Activated effector memory CD4-positive, alpha-beta T cell treated with Interleukin-2 at 50 U/mL for 16 hours (primary cell): ENCODE measurements around the gene SYNDIG1.

Experiments
- DNase-seq: peaks from one replicate; pipeline ENCODE4 v3.0.0-alpha.2; 2020

SYNDIG1 gene

DNA sequence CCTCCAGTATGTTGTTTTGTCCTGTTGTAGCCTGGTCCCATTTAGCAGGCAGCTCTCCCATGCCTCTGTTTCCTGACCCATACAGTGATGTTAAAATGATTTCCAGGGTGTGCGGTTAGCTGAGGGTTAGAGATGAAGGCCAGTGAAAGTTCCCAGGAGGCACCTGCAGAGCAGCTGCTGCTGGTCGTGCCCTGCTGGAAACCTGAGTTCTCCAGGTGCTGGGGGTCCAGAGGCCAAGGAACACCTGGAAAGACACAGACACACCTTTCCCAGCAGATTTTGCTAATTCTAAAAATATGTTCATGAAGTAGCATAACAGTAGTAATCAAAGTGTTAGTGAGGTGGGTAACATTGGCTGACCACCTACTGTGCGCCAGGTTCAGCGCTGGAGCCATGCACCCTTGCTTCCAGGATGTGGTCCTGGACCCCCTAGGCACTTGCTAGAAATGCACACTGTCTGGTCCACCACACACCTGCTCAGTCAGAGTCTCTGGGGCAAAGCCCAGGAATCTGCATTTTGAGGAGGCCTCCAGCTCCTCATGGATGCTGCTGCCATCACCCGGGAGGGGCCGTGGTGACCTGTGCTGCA lies 118.7 kb downstream of the SYNDIG1 start:
- no peak for DNase-seq

DNA sequence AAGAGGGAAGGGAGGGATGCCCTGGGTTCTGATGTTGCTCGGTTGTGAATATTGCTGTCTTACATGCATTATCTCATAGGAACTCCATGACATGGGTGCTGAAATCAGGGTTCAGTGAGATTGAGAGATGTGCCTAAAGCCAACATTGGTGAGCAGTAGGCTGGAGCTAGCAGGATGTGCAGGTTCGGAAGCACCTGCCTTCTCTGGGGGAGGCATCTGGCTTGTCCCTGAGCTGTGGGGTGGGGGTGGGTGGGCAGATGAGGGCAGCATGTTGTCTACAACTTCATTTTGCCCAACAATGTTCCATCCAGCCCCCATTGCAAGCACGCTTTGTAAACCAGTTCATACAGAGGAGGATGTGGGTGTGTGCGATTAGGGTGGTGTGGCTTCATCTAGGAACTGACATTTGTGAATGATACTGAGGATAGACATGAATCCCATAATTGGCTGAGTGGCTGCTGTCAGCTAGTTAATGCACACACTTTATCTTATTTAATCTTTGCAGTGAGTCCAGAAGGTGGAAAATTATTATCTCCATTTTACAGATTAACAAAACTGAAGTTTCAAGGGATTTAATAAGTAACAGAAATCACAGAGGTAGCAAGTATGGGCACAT lies 119.4 kb downstream of the SYNDIG1 start:
- no peak for DNase-seq

DNA sequence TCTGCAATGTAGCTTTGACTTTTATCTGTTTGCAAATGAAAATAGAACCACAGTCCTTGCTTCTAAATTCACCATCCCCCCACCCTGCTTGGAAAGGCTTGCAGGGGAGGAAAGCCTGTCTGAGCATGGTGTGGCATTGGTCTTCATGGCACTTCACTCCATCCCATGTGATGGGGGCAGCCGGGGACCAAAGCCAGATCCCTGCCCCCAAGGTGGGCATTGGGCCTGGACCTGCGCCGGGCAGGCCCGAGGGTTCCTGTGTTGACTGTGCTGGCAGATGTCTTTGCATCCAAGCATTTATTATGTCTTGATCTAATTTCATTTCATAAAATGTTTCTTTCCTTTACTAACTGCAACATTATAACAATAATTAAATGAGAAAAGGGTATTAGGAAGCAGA lies 120.0 kb downstream of the SYNDIG1 start:
- no peak for DNase-seq

- no peak for DNase-seq
Measured at GRCh38 chr20:24589815-24590177, 120.4 kb downstream of the SYNDIG1 start.

- DNase-seq = no peak
Measured at GRCh38 chr20:24590178-24590982, 121.0 kb downstream of the SYNDIG1 start.

DNA sequence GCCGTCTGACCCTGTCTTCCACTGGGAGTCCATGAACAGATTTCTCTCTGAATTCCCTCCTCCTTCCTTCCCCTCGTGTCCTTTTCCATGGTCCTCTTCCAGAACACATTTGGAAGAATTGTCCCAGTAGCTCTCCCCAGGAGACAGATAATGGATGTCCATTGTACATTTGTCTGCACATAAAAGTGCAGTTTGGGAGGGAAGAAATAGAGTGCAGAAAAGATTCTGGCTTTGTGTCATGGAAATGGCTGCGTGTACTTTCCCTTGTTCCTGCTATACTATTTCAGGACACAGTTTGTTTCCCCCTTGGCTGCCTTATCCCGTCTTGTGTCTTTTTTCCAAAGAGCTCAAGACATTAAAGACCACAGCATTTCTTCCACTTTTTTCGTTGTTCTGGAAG lies 127.6 kb downstream of the SYNDIG1 start:
- no peak for DNase-seq

GRCh38 chr20:24598346-24598745 lies 128.9 kb downstream of the SYNDIG1 start:
- DNase-seq = no peak

- no peak for DNase-seq
Measured at GRCh38 chr20:24598996-24599395, 129.6 kb downstream of the SYNDIG1 start.

- no peak for DNase-seq
Measured at GRCh38 chr20:24600012-24600411, 130.6 kb downstream of the SYNDIG1 start.

DNA sequence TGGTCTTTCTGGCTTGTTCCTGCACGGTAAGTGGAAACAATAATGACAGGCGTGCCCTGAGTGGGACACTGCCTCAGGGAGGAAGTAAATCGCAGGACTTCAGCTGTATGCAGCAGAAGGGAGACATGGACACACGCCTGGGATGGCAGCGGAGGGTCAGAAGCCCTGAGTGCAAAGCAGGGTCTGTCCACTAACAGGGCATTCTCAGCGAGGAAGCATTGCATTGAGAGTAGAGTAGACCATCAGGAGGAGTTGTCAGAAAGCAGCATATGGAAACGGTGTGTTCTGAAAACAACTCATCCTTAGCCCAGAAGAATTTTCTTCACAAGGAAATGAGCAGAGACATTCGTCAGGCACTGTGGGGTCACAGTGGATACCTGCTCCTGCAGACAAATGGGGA lies 134.0 kb downstream of the SYNDIG1 start:
- DNase-seq = no peak

DNA sequence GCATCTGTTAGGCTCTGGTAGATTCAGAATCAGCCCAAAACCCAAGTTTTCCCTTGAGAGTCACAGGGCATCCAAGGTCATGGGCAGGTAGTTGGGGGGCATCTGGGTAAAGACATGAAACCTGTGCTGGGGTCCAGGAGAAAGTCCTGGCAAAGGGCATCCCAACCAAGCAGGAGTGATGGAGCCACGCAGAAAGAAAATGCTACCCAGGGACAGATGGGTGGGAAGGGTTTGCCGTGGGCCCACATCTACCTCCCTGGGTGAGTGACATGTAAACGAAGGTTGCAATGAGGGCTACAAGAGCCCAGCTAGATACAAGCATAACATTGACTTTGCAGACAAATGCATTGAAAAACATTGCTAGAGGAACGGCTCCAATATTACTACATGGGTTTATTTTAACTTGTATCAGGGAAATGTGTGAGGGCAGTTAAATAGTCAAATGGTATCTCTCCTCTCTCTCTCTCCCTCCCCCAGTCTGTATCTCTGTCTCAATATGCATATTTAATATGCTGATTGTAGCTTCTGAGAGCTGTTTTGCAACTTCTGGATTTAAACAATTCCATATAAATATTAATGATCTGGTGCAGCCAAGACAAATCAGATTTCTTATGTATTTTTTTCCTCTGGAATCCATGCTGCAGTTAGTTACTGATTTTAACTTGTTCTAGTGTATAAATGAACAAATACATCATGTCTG lies 135.7 kb downstream of the SYNDIG1 start:
- no peak for DNase-seq

GRCh38 chr20:24605937-24606455 lies 136.6 kb downstream of the SYNDIG1 start:
- DNase-seq = no peak

DNA sequence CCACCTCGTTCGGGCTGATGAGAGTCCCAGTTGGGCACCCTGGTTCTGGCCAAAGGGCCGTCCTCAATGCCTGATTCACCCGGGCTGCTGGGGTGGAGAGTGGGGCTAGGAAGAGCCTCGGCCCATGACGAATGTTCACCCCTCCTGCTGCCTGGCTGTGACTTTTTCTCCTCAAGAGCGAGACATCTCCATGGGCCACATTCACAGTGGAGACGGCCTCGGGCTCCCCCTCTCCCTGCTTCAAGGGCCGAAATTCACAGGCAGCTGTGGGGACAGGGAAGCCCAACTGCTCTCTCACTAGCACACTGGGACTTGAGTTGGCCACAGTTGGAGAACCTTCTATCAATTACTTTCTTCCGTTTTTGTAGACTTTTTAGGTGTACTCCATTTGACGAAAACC lies 138.0 kb downstream of the SYNDIG1 start:
- DNase-seq = no peak

DNA sequence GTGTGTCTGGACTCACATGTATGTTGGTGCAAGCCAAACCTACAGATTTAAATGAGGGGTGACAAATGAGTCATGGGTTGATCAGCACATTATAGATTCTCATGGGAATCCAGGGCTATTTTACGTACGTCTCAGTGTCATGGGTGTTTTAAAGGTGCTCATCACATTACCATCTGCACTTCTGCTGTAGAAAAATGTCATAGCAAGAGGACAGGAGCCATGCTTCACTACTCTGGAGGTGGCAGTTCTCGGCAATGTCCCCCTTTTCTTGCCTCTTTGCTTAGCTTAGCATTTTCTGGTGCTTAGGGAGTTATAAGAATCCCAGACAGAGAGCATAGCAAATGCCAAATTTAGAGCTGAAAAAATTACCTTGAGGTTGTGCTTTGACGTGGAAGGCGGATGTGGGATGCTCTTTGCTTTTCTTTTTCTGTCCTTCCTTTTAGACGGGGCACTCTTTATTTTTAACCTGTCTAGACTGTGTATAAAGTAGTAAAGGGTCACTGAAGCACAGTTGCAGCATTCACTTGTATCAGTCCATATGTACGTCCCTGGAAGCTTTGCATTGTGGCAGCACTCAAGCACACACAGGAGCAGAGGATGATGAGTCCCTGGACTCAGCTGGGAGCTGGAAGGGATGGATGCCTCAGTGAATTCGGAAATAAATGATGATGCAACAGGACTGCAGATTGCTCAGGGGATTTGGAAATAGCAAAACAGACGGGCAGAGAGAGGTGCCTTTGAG lies 139.7 kb downstream of the SYNDIG1 start:
- no peak for DNase-seq

DNA sequence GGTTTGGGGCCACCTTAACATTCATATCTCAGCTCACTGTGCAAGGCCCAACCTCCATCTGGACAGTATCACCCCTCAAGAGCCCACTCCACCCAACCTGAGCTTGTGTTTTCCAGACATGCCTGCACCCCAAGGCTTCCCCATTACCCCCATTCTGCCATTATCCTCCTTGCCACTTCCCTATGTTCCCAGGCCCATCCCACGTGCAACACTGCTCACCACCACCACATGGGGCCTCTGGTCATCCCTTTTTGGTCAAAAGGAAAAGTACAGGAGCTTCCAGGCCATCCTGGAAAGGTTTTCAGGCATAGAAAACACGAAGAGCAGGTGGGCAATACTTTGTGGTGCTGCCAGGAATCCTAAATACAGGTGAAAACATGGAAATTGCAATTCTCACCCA lies 140.3 kb downstream of the SYNDIG1 start:
- DNase-seq = no peak

DNA sequence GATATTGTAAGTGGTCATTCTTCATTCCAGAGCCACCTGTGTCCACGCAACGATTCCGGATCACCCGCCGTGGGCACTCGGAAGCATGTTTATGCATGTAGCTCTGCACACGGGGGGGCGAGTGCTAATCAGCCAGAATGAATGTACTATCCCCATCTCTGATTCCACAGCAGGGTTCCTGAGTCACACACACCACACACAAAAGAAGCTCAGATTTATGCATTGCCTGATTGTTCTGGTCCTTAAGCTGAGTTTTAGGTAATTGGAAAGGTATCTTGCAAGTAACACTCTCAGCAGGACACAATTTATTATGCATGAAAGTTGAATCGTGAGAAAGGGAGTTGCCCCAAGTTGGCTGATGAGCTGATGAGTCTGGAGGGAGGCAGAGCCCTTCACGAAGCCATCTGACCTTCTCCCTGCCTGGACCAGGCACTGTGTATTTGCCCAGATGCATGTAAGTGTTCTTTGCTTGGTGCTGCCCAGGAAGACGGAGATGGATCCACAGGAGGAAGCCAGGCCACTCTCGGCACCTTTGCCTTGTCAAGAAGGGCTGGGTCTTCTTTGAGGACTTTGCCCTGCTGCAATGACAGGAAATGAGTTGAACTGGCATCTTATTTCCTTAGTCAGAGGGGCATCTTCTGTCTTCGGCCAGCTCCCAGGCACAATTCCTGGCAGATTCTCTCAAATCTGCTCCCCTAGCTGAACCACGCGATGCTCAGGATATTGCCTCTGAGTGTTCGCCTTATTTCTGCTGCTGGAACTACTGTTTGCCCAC lies 141.1 kb downstream of the SYNDIG1 start:
- no peak for DNase-seq

GRCh38 chr20:24611360-24612140 lies 142.1 kb downstream of the SYNDIG1 start:
- DNase-seq = no peak

DNA sequence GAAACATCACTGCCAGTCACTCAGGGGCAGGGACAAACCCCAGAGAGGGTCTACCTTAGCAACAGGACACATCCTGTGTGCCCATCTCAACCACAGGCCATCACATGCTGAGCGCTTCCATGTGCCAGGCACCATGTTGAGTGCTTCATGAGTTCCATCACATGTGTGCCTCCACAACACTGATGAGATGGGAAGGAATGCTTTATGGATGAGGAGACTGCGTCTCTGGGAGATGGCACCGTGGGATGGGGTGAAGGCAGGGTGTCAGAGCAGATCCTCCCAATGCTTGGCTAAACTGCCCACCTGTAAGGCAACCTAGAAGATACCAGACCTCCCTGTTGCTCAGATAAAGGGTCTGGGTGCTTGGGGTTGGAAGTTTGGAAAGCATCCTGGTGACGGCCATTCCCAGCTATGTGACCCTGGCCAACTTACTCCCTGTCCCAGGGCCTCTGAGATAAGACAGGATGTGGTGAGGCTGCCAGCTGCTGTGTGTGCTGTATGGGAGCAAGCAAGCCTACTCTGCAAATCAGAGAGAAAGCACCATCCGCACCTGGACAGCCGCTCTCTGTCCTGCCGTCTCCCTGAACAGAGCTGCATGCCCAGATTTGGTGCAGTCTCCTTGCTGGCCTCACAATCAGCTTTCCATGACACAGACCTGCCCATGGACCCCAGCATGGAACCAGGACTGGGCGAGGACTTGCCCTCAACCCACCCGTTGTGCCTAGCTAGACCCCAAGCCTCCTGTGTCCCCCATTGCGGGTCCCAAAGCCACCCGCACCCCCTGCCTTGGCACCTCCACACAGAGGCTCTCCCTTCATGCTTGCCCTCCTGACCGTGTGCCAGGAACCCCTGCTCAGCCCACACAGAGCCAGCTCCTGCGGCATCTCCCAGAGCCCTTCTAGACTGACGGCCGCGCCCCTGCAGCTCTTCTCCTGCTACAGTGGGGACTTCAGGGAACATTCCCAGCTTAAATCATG lies 143.7 kb downstream of the SYNDIG1 start:
- no peak for DNase-seq

GRCh38 chr20:24614341-24614740 lies 144.9 kb downstream of the SYNDIG1 start:
- no peak for DNase-seq

DNA sequence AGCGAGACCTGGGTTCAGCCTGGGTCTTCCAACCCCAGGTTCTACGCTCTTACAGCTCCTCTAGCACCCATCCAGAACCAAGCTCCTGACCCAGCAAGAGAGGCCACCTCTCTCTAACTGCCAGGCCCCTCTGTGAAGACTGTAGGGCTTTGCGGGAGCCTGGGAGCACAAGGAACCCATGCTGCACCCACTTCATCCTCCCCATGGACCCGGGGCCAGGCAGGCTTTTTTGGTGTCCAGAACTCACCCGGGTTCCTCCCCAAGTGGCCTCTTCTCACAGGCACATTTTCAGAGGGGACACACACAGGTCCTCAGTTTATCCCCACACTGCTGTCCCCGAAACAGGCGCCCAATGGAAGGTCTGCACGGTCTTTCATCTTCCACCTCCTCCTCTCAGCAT lies 145.9 kb downstream of the SYNDIG1 start:
- no peak for DNase-seq
